ENCODE data around the gene MYO5B. TPM values are rescaled to one million over a fixed set of nuclear protein-coding genes. Genes with fewer than 3 reads are reported as not detected.

The MYO5B gene
- total RNA-seq, 4 donors from 2014 or later = 53.1 to 74.8 (median 55.2) TPM

DNA sequence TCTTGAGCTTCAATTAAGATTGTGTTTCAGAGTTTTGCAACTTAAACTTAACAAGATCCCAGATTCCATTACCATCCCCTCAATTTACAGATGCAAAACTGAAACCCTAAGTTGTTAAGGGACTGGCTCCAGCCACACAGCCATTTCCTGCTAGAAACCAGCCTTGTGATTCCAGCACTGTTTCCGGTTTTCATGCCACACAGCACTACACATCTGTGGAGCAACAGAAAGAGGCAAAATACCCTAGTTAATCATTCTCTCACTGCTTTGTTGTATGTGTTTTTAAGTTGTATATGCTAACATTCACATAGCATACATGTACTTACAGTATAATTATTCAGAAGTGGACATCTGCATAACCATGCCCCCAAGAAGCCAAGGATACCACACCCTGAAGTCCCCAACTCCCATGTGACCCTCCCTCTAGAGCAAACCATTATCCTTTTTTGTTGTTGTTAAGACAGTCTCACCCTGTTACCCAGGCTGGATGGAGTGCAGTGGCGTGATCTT lies 87.4 kb downstream of the MYO5B start:
- intact Hi-C loops (cut with DNase I; ENCODE audit: low total_unique reads) = no loop called here
- no peak for DNase-seq (ENCODE audit: low spot score in 2 of 2)
- TF ChIP-seq POLR2A (IDR thresholded peaks at IDR 0.05) = no peak
- TF ChIP-seq, protein P1, sequence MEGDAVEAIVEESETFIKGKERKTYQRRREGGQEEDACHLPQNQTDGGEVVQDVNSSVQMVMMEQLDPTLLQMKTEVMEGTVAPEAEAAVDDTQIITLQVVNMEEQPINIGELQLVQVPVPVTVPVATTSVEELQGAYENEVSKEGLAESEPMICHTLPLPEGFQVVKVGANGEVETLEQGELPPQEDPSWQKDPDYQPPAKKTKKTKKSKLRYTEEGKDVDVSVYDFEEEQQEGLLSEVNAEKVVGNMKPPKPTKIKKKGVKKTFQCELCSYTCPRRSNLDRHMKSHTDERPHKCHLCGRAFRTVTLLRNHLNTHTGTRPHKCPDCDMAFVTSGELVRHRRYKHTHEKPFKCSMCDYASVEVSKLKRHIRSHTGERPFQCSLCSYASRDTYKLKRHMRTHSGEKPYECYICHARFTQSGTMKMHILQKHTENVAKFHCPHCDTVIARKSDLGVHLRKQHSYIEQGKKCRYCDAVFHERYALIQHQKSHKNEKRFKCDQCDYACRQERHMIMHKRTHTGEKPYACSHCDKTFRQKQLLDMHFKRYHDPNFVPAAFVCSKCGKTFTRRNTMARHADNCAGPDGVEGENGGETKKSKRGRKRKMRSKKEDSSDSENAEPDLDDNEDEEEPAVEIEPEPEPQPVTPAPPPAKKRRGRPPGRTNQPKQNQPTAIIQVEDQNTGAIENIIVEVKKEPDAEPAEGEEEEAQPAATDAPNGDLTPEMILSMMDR (IDR thresholded peaks at IDR 0.05) = no peak
- H3K4me3 ChIP-seq (ENCODE audit: low read depth, poor library complexity, severe bottlenecking) = no peak overlapping the region
- WGBS, 2 donors = 88 to 93% methylated on average over 2 of the region's 2 CpGs

DNA sequence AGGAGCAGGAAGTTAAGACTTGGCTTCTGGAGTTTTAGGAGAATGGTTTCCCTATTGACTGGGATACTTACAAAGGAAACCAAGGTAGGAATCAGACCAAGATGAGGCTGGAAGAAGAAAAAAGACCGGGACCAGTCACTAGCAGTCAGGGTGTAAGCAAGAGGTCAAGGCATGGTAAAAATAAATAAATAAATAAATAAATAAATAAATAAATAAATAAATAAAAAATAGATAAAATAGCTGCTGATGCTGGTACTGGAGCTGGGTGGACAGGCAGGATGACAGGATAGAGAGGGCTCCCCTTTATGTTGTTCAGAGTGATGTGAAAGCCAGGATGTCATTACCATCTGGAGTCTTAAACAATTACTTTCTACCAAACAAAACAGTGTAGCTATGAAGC lies 89.9 kb downstream of the MYO5B start:
- TF ChIP-seq, protein P1 (IDR thresholded peaks at IDR 0.05) = no peak
- DNase-seq (ENCODE audit: low spot score in 2 of 2) = no peak
- no peak overlapping the region for H3K4me3 ChIP-seq (ENCODE audit: low read depth, poor library complexity, severe bottlenecking)
- intact Hi-C loops (cut with DNase I; ENCODE audit: low total_unique reads) = no loop called here
- WGBS, 2 donors = 95 to 100% methylated on average over 1 of the region's 1 CpG

DNA sequence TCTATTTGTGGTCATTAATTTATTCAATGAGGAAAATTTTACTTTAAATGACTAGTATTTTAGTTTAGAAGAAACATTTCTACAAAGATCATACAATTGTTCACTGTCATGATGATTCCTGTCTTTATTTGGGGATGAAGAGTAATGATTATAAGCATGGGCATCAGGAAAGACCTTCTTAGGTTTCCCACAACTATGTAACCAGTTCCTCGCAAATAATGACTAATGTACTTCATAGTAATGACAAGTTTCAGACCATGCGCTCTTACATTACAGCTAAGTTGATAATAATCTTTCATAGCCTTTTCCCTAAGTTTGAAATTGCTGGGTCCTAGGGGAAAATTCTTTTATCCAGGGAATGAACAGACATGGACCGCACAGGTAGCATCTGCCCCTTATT lies 90.5 kb downstream of the MYO5B start:
- intact Hi-C loops (cut with DNase I; ENCODE audit: low total_unique reads) = no loop called here
- TF ChIP-seq, protein P1 (IDR thresholded peaks at IDR 0.05) = no peak
- no peak for TF ChIP-seq POLR2A (IDR thresholded peaks at IDR 0.05)
- DNase-seq (ENCODE audit: low spot score in 2 of 2) = no peak
- no peak overlapping the region for H3K4me3 ChIP-seq (ENCODE audit: low read depth, poor library complexity, severe bottlenecking)
- whole genome bisulfite sequencing, 2 donors = 88 to 94% methylated on average over 3 of the region's 3 CpGs

DNA sequence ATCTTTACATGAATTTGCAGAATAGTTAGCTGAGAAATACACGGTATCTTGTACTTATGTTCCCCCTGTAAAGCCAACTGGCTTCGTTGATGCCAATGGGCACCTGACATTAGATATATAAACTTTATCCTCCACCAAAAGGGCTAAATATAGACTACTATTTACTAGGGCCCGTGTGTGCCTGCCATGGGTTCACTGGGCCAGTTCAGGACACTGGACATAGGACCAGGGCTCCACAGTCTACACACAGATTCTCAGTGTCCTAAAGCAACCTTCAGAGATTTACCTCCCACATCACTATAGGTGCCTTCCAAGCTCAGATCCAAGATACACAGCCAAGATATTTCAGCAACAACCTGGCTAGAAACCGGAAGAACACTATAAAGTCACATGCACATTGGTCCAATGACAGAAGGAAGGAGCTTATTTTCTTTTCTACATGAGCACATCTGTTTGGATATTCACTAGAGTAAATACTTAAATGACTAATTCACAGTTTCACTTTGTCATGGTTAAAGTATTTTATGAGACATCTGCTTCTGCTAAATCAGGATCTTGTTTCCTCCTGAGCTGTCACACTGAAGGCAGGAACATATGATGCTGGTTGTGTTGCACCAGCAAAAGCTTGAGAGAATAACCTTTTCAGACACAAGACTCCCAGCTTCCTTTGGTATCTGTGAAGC lies 95.1 kb downstream of the MYO5B start:
- 67 to 78% methylated on average over 4 of the region's 4 CpGs for WGBS, 2 donors
- TF ChIP-seq, protein P1 (IDR thresholded peaks at IDR 0.05) = no peak
- TF ChIP-seq POLR2A (IDR thresholded peaks at IDR 0.05) = no peak
- no peak overlapping the region for H3K4me3 ChIP-seq (ENCODE audit: low read depth, poor library complexity, severe bottlenecking)
- intact Hi-C loops (cut with DNase I; ENCODE audit: low total_unique reads) = no loop called here
- DNase-seq (ENCODE audit: low spot score in 2 of 2) = no peak

DNA sequence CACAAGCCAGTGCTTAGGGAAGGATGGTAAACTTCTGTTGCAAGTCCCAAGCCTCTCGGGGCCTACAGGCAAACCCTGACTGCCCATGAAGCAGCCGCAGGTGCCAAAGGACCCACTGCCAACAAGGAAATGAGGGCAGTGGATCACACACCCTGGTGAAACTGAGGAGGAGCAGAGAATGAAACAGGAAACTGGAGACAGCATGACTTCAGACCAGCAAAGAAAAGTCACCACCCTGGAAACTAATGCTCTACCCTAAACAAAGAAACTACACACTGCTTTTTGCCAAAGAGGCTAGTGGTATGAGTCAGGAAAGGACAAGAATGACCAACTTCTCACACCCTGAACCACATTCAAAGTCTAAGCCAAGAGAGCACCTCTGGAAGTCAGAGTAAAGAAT lies 97.2 kb downstream of the MYO5B start:
- H3K4me3 ChIP-seq (ENCODE audit: low read depth, poor library complexity, severe bottlenecking) = no peak overlapping the region
- intact Hi-C loops (cut with DNase I; ENCODE audit: low total_unique reads) = no loop called here
- DNase-seq (ENCODE audit: low spot score in 2 of 2) = peak in 1 of 2 donors; percentile 75
- 47 to 56% methylated on average over 2 of the region's 2 CpGs for WGBS, 2 donors
- TF ChIP-seq, protein P1 (IDR thresholded peaks at IDR 0.05) = no peak
- no peak for TF ChIP-seq POLR2A (IDR thresholded peaks at IDR 0.05)

Measured in lower leg skin (tissue), 4 donors.